T-helper 1 cell (primary cell): ENCODE data around the gene PFKFB3.
"Not testable (repeated sequence)": the region's sequence is repeated elsewhere in the genome, so short reads cannot be mapped to it uniquely, and the experiment has no call there.

Source experiments
- DNase-seq, 5 donors: peaks; one replicate each; pipeline ENCODE4 v3.0.0-alpha.2; 2012 to 2020
- total RNA-seq, 4 donors: gene quantifications; one replicate each; lab custom pipeline; 2026; lab: John Stamatoyannopoulos, UW

PFKFB3 gene
- total RNA-seq, result 57.3 to 260 (median 159) reads per million in 4 donors

GRCh38 chr10:6202684-6203330 is at the start of gene PFKFB3:
Gene PFKFB3 (plus strand): TSS chr10:6202932. CDS start chr10:6203261, 329 bp downstream.
- peak; percentile 81 to 88 (median 86) for DNase-seq

DNA sequence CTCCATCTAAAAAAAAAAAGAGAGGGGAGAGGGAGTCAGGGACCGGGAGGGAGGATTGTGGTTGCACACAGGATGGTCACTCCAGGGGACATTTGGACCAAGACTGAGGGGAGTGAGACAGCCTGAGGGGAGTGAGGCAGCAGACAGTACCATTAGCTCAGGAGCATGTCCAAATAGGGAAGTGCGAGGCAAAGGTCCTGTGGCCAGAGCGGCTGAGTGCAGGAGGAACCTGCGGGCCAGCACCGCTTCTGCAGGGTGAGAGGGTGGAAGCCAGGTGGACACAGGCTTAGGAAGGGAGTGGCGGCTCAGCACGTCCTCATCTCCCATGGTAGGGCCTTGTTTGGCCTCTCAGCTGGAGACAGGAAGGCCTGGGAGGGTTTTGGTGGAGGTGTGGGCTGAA is 48.9 kb upstream of the PFKFB3 start:
- no peak for DNase-seq

GRCh38 chr10:6154566-6154965 is 48.2 kb upstream of the PFKFB3 start:
- no peak for DNase-seq

DNA sequence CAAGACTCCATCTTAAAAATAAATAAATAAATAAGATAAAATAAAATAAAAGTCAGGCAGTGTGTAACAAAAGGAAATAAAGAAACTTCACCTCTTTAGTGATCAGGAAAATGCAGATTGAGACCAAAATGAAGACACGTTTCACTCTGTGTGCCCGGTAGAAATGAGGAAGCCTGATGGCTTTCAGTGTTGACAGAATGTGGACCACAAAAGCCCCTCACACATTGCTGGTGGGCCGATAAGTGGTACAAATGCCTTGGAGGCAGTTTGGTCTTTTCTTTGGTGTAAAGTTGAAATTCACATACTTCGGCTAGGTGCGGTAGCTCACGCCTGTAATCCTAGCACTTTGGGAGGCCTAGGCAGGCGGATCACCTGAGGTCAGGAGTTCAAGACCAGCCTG is 44.5 kb upstream of the PFKFB3 start:
- no peak for DNase-seq

- no peak for DNase-seq
Observed at GRCh38 chr10:6161921-6162320, 40.8 kb upstream of the PFKFB3 start.

DNA sequence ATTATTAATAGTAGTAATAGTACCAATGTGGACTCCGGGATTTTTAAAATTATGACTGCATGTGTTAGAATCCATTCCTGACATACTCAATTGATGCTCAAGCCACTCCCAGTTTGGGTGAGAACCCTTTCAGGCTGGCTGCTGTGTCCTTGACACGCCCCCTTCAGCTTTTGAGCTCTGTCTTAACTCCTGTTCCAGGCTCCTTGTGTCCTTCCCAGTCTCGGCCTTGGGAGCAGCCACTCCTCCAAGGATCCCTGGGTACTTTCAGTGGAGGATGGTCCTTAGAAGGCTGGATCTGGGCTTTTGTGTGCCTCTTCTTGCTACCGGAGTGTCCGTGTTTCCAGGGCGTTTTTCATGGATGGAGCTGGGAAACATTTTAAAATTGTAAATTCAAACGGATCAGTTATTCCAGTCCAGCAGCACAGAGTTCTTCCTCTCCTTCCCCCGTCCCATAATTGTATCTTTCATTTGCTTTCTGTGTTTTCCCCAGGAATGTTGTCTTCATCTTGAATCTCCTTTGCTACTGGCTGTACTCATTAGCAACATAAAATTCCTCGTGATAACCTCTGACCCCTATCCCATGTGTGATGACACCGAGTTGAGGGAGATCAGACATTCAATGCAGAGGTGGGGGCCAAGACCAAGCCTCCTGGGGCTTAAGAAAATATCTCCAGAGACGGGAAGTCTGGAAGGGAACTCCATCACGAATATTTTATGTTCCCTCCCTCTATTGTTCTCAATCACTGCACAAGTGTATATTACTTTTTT is 40.0 kb upstream of the PFKFB3 start:
- no peak for DNase-seq

GRCh38 chr10:6163364-6164270 is 39.1 kb upstream of the PFKFB3 start:
- peak; percentile 88 to 96 (median 91) for DNase-seq

GRCh38 chr10:6164271-6165095 is 38.2 kb upstream of the PFKFB3 start:
- no peak for DNase-seq

DNA sequence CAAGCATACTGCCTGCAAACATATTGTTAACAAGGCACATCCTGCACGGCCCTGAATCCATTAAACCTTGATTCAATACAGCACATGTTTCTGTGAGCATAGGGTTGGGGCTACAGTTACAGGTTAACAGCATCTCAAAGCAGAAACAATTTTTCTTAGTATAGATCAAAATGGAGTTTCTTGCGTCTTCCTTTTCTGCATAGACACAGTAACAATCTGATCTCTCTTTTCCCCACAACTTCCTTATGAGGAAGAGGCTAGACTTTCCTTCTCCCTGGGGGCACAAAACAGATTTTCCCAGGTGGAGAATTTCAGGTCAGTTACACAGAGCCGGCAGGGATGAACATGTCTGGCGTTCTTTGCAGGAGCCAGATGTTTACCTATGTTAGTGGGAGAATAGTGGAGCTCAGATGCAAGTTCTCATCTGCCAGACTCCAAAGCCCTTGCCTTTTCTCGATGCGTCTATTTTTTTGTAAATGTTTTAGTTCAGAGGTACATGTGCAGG is 37.5 kb upstream of the PFKFB3 start:
- no peak for DNase-seq

DNA sequence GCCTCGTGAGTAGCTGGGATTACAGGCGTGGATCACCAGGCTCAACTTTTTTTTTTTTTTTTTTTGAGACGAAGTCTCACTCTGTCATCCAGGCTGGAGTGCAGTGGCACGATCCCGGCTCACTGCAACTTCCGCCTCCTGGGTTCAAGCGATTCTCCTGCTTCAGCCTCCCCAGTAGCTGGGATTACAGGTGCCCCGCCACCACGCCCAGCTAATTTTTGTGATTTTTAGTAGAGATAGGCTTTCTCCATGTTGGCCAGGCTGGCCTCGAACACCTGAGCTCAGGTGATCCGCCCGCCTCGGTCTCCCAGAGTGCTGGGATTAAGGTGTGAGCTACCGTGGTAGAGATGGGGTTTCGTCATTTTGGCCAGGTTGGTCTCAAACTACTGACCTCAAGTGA is 36.8 kb upstream of the PFKFB3 start:
- DNase-seq, result not testable (repeated sequence)

- DNase-seq, result no peak
Observed at GRCh38 chr10:6167456-6167855, 35.3 kb upstream of the PFKFB3 start.

DNA sequence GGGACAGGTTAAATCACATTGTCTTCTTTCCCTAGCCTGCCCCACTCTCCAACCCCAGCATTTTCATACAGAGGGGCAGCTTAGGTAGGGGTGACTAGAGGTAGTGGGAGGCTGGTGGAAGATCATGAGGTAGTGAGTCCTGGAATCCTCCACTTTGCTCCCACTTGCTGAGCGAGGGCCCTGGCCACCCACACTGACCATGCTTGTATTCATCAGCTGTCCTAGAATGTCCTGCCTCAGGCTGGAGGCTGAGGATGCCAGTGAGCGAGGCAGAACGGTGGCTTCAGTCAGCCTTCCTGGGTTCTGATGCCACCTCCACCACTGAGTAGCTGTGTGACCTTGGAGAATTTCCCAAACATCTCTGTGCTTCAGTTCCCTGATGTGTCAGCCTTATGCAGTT is 34.6 kb upstream of the PFKFB3 start:
- no peak for DNase-seq

- no peak for DNase-seq
Observed at GRCh38 chr10:6170638-6171037, 32.1 kb upstream of the PFKFB3 start.

- DNase-seq, result no peak
Observed at GRCh38 chr10:6171881-6172695, 30.6 kb upstream of the PFKFB3 start.

DNA sequence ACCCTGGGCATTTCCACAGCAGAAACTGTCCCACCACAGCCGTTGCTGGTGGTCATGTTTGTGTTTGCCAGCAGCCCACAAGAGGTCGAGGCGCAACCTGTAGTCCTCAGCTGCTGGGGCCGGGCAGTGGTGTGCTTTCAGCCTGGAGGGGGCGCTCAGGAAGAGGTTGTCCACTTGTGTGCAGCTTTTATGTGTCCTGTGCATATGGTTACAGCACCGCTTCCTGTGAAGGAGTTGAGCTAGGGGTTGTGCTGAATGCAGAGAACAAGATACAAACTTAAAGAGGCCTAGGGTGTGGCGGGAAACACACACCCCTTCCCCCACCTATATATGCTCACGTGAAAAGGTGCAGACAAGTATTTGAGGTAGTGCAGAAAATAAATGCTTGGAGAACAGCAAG is 29.5 kb upstream of the PFKFB3 start:
- peak in 4 of 5 donors; percentile 35 to 82 (median 44) for DNase-seq

GRCh38 chr10:6174201-6174874 is 28.4 kb upstream of the PFKFB3 start:
- DNase-seq, result no peak

GRCh38 chr10:6175329-6176055 is 27.2 kb upstream of the PFKFB3 start:
- no peak for DNase-seq

DNA sequence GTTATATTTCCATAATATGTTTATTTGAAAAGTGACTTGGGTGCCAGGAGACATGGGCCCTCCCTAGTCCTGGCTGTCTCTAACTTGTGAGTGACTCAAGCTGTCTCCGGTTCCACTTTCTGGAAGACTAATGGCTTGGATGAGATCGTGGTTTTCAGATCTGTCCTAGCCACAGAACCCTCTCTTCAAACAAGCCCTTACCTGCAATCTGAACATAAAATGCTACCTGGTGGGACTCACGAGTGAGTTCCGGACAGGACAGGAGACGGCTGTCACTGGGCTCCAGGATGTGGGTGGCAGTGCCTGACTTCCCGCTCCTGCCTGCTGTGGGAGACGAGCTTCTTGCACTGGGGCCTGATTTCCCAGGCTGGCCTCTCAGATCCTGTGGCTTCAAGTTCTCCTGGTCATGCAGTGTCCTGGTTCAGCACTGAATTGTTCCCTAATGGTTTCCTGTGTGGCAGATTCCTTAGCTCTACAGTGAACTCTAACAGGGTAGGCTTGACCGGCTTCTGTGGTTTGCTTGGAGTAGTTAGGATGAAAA is 26.0 kb upstream of the PFKFB3 start:
- DNase-seq, result no peak

GRCh38 chr10:6177880-6178281 is 24.9 kb upstream of the PFKFB3 start:
- no peak for DNase-seq

DNA sequence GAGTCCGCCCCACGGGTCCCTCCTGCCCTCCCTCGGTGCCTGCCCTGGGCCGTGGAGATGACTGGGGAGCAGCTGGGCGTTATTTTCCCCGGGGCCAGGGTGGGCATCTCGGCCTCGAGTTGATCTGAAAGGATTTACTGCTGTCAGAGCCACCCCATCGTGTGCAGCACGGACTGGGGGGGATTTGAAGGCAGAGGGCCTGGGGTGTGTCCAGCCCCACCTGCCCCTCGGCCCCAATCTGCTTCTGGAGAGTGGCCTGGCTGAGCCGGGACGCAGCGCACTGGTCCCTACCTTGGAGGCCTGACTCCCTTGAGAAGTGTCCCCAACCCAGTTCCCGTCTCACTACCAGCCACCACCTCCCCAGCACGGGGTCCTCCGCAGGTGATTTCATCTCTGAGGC is 24.2 kb upstream of the PFKFB3 start:
- no peak for DNase-seq
